Mucosa of rectum (tissue), 2 donors: ENCODE measurements around the gene CARD11.

Experiments used
- H3K27ac ChIP-seq, 2 donors: one replicate each; pipeline ENCODE4 v1.7.0; 2013; ENCODE audit warnings: inconsistent platforms in 2 of 2, low read depth in 2 of 2, low read length in 2 of 2
- H3K27me3 ChIP-seq, 2 donors: one replicate each; pipeline ENCODE4 v1.7.0; 2013; ENCODE audit warnings: low read length in 2 of 2; ENCODE audit not compliant: control insufficient read depth in 2 of 2, insufficient read depth in 2 of 2
- H3K36me3 ChIP-seq, 2 donors: one replicate each; pipeline ENCODE4 v1.7.0; 2013; ENCODE audit warnings: low read length in 2 of 2; ENCODE audit not compliant: control insufficient read depth in 2 of 2, insufficient read depth in 2 of 2
- H3K4me1 ChIP-seq, 2 donors: one replicate each; pipeline ENCODE4 v1.7.0; 2013; ENCODE audit warnings: low read length in 2 of 2, mild to moderate bottlenecking in 1 of 2; ENCODE audit not compliant: control insufficient read depth in 2 of 2, insufficient read depth in 2 of 2
- H3K4me3 ChIP-seq, 2 donors: one replicate each; pipeline ENCODE4 v1.7.0; 2013; ENCODE audit warnings: low read length in 2 of 2
- H3K9ac ChIP-seq, 2 donors: one replicate each; pipeline ENCODE4 v1.7.0; 2013; ENCODE audit warnings: low read length in 2 of 2, low read depth in 1 of 2, mild to moderate bottlenecking in 1 of 2
- H3K9me3 ChIP-seq, 2 donors: one replicate each; pipeline ENCODE4 v1.7.0; 2013; ENCODE audit warnings: low read length in 2 of 2; ENCODE audit not compliant: control insufficient read depth in 2 of 2
- donor health status: healthy.
- donor health status: Normal muscosa, but diverticular disease.

The CARD11 gene

GRCh38 chr7:2950578-2950977, 93.1 kb downstream of the CARD11 start:
- Histone ChIP-seq H3K4me1 (no peaks in the 10 kb centered on the region), H3K27me3 (no peaks in the 10 kb centered on the region), H3K9me3 (no peaks in the 10 kb centered on the region), H3K4me3 (no peak overlapping the region), H3K9ac (no peak overlapping the region), H3K27ac (no peak overlapping the region), H3K36me3 (no peaks in the 10 kb centered on the region)

- Histone ChIP-seq H3K4me1 (no peaks in the 10 kb centered on the region), H3K36me3 (no peaks in the 10 kb centered on the region), H3K4me3 (no peak overlapping the region), H3K27ac (no peak overlapping the region), H3K9ac (no peak overlapping the region), H3K9me3 (no peaks in the 10 kb centered on the region), H3K27me3 (no peaks in the 10 kb centered on the region)
Observed at GRCh38 chr7:2948749-2949148, 94.9 kb downstream of the CARD11 start.

GRCh38 chr7:2947058-2947780, 96.4 kb downstream of the CARD11 start:
- Histone ChIP-seq H3K27me3 (no peaks in the 10 kb centered on the region), H3K27ac (no peak overlapping the region), H3K9ac (no peak overlapping the region), H3K9me3 (no peaks in the 10 kb centered on the region), H3K36me3 (no peaks in the 10 kb centered on the region), H3K4me1 (no peaks in the 10 kb centered on the region), H3K4me3 (no peak overlapping the region)

- Histone ChIP-seq H3K4me3 (no peak overlapping the region), H3K4me1 (no peaks in the 10 kb centered on the region), H3K27ac (no peak overlapping the region), H3K9ac (no peak overlapping the region), H3K9me3 (no peaks in the 10 kb centered on the region), H3K36me3 (no peaks in the 10 kb centered on the region), H3K27me3 (no peaks in the 10 kb centered on the region)
Observed at GRCh38 chr7:2945171-2945570, 98.5 kb downstream of the CARD11 start.

- H3K9me3 ChIP-seq: no peaks in the 10 kb centered on the region
- H3K36me3 ChIP-seq: no peaks in the 10 kb centered on the region
- no peaks in the 10 kb centered on the region for H3K4me1 ChIP-seq
- no peak overlapping the region for H3K27ac ChIP-seq
- H3K9ac ChIP-seq: no peak overlapping the region
- no peak overlapping the region for H3K4me3 ChIP-seq
- no peaks in the 10 kb centered on the region for H3K27me3 ChIP-seq
Observed at GRCh38 chr7:2944739-2945138, 98.9 kb downstream of the CARD11 start.

- no peak overlapping the region for H3K27ac ChIP-seq
- H3K9ac ChIP-seq: no peak overlapping the region
- H3K9me3 ChIP-seq: no peaks in the 10 kb centered on the region
- H3K4me1 ChIP-seq: no peaks in the 10 kb centered on the region
- H3K27me3 ChIP-seq: no peaks in the 10 kb centered on the region
- no peaks in the 10 kb centered on the region for H3K36me3 ChIP-seq
- H3K4me3 ChIP-seq: no peak overlapping the region
Observed at GRCh38 chr7:2943851-2944601, 99.6 kb downstream of the CARD11 start.

- Histone ChIP-seq H3K4me3 (no peak overlapping the region), H3K4me1 (no peaks in the 10 kb centered on the region), H3K27ac (no peak overlapping the region), H3K9ac (no peak overlapping the region), H3K27me3 (no peaks in the 10 kb centered on the region), H3K9me3 (no peaks in the 10 kb centered on the region), H3K36me3 (no peaks in the 10 kb centered on the region)
Observed at GRCh38 chr7:2941216-2941859, 102.3 kb downstream of the CARD11 start.

- Histone ChIP-seq H3K4me3 (no peak overlapping the region), H3K36me3 (no peaks in the 10 kb centered on the region), H3K9ac (no peak overlapping the region), H3K9me3 (no peaks in the 10 kb centered on the region), H3K27ac (no peak overlapping the region), H3K27me3 (no peaks in the 10 kb centered on the region), H3K4me1 (no peaks in the 10 kb centered on the region)
Observed at GRCh38 chr7:2940466-2940865, 103.2 kb downstream of the CARD11 start.

GRCh38 chr7:2939193-2939885, 104.3 kb downstream of the CARD11 start:
- Histone ChIP-seq H3K36me3 (no peaks in the 10 kb centered on the region), H3K4me1 (no peaks in the 10 kb centered on the region), H3K9ac (no peak overlapping the region), H3K4me3 (no peak overlapping the region), H3K27me3 (no peaks in the 10 kb centered on the region), H3K9me3 (no peaks in the 10 kb centered on the region), H3K27ac (no peak overlapping the region)
